NCI-H1436 treated with DMSO at 0.1 percent for 48 hours (cell line): Measurements from ENCODE around the gene EIPR1.

Experiments
- DNase-seq: peaks from one replicate; lab custom pipeline; 2025; lab: John Stamatoyannopoulos, UW

EIPR1 gene

DNA sequence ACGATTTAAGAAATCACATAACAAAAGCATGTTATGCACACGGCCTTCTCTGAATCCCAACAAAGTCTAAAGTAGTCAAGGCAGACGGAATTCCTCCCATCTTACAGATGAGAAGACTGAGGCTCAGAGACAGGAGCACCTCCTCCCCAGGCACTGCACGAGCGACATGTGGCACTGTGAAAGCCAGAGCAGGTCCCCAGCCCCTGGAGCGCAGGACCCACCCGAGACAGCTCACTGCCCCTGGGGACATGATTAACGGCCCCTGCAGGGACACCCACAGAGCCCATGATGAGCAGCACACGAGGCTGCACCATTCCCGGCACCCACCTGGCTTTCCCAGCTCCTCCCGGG is 53.6 kb downstream of the EIPR1 start:
- no peak for DNase-seq

DNA sequence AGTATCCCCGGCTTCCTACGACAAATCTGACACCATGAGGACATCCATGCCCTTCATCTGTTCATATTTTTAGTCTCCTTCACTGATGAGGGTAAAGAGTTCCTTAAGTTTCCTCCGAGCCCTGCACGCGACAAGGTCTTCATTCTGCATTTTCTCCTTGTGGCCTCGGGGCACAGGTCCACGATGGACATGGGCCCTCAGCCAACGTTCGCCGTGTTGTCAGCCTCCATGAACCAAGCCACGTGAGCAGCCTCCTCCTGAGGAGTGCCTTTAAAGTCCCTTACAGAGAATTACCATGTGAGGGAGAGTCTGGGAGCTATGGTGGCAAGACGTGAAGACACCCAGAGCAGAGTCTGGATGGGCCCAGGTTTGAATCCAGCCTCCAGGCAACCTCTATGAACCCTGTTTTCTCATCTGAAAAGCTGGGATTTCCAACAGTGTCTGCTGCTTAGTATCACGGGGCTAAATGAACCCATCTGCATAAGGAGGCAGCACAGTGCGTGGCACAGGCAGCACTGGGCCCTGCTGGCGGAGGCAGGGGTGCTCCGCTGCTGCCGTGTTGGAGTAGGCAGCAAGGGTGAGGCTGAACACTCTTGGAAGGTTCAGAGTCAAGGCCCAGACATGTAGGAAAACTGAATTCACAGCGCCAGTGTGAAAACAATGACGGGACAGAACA is 54.1 kb downstream of the EIPR1 start:
- no peak for DNase-seq

DNA sequence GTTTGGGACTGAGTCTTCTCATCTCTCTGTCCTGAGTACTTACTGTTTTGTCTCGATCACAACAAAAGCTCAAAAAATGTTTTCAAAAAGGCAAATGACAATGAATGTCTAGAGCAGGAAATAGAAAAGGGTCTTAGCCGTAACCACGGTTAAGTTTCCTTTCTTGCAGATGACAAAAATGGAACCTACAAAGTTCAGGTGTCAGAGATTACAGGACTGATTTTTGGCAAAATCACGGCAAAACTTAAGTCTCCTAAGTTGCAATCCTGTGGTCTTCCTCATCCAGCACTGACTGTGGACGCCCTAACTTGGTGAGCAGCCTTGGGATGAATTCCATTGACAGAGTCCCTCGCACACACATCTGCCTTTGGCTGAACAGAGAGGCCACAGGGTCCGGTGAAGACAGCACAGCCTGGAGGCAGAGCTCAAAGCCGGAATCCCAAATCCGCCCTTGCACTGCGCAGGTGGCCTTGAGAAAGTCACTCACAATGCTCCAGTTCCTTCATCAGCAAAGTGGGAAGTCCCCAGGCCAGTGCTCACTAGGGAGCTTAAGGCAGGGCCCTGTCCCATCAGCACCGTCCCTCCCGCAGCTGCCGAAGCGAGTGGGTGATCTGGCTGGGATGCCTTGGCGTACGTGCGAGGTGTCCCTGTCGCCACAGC is 55.2 kb downstream of the EIPR1 start:
- no peak for DNase-seq

GRCh38 chr2:3321825-3322224 is 55.8 kb downstream of the EIPR1 start:
- DNase-seq, result no peak

GRCh38 chr2:3320910-3321605 is 56.6 kb downstream of the EIPR1 start:
- no peak for DNase-seq

DNA sequence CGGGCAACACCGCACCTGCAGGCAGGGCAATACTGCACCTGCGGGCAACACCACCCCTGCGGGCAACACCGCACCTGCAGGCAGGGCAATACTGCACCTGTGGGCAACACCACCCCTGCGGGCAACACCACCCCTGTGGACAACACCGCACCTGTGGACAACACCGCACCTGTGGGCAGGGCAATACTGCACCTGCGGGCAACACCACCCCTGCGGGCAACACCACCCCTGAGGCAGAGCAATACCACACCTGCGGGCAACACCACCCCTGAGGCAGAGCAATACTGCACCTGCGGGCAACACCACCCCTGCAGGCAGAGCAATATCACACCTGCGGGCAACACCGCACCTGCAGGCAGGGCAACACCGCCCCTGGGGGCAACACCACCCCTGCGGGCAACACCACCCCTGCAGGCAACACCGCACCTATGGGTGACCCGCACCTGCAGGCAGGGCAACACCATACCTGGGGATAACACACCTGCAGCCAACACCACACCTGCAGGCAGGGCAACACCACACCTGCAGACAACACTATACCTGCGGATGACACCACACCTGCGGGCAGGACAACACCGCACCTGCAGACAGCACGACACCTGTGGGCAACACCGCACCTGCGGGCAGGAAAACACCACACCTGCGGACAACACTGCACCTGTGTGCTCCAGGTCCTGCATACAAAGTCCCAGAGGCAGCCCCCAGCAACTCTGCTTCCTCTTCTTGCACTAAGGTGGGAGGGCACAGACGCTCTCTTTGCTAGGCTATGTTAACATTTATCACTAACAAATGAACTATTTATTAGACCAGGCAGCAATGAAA is 57.7 kb downstream of the EIPR1 start:
- no peak for DNase-seq

- DNase-seq, result no peak
Observed at GRCh38 chr2:3319134-3319533, 58.5 kb downstream of the EIPR1 start.

GRCh38 chr2:3317871-3318590 is 59.6 kb downstream of the EIPR1 start:
- no peak for DNase-seq

GRCh38 chr2:3317277-3317685 is 60.3 kb downstream of the EIPR1 start:
- no peak for DNase-seq

DNA sequence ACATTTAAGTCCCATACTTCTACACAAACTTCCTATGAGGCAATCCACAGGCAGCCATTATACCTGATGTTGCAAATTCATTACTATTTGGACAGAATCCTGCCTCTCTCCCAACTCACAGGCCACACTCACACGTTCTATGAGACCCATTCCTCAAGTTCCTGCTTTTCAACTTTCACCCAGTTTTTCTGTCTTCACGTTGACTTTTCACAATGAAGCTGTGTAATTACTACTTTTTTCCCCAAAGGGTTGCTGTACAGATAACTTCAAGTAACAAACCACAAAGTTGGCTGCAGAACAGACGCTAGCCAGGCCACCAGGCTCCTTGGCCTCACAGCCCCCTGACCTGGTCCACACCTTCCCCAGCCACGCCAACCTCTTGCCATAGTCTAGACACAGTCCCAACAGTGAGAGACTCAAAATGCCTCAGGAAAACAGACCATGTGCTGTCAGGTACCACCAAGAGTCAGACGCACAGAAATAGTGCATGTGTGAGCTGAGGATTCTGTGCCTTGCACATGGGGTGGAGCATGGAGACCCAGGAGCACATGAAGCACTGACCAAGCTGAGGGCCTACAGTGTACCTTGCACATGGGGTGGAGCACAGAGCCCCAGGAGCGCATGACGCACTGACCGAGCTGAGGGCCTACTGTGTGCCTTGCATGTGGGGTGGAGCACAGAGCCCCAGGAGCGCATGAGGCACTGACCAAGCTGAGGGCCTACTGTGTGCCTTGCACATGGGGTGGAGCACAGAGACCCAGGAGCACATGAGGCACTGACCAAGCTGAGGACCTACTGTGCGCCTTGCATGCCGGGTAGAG is 61.0 kb downstream of the EIPR1 start:
- no peak for DNase-seq

DNA sequence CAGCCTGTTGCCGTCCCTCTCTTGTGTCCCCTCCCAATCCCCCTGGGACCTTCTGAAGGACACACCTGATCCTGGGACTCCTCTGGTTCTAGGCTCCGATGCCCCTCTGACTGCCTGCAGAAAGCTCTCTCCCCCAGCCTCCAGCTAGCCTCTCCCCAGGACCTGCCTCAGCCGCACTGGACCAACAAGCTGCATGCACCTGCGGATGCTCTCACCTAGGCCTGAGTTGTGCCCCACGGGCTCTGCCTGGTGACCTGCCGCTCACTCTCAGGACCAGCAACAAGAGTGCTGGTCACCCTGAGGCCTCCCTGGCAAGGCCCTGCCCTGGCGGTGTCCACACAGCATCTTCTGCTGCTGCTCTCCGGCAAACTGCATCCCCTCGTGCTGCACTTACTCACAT is 63.0 kb downstream of the EIPR1 start:
- no peak for DNase-seq

GRCh38 chr2:3313781-3314375 is 63.7 kb downstream of the EIPR1 start:
- no peak for DNase-seq

GRCh38 chr2:3312576-3313345 is 64.9 kb downstream of the EIPR1 start:
- DNase-seq, result no peak

DNA sequence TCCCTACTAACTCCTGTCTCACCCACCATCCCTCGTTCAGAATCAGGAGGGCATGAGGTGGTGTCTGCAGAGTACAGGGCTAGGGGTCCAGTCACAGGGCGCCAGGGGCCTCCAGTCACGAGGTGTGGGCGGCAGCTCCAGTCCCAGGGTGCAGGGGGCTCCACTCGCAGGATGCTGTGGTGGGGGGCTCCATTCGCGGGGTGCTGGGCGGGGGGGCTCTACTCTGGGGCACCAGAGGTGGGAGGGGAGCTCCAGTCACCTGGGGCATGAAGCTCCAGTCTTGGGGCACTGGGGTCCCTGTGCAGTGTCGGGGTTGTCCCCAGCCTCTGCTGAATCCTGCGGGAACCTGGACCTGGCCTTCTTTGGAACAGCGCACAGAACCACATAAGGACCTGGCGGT is 66.0 kb downstream of the EIPR1 start:
- no peak for DNase-seq

GRCh38 chr2:3309496-3310355 is 67.9 kb downstream of the EIPR1 start:
- no peak for DNase-seq

DNA sequence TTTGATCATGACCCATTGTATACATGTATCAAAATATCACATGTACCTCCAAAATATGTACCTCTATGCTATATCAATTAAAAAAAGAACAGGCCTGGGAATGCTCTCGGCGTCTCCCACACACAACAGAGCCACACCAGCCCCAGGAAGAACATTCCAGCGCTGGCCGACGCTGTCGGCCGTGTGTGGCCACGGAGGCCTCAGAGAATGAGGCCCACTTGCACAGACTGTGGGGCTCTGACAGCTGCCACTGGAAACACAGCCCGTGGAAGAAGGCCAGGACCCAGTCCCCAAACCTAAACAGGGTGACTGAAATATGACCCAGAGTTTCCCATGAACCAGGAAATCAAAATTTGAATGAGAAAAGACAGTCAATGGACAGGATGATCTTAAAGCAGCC is 69.7 kb downstream of the EIPR1 start:
- no peak for DNase-seq

- no peak for DNase-seq
Observed at GRCh38 chr2:3307236-3307635, 70.4 kb downstream of the EIPR1 start.

DNA sequence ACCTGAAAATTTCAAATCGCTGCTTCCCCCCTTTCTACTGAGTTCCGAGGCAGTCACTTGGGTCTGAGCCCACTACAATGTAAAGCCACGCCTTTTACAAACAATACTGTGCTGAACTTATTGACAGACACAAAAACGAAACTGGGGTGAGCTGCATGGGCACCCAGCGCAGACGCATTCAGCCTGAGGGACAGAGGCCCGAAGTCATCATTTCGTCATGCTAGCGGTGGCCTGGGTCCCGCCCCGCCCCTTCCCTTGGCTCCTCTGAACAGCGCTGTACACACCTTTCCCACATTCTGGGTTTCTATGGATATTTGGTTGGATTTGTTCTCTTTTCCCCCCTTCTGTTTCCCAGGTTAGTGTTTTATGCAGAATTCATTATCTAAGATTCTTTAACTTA is 71.7 kb downstream of the EIPR1 start:
- DNase-seq, result no peak

GRCh38 chr2:3305431-3305830 is 72.2 kb downstream of the EIPR1 start:
- no peak for DNase-seq
